ENCODE data around the gene SND1.

The SND1 gene

GRCh38 chr7:127821146-127821545 lies 169.2 kb downstream of the SND1 start:
- TF ChIP-seq REST (IDR thresholded peaks at IDR 0.05; ENCODE audit: insufficient replicate concordance, low read depth) (no peak), GABPA (IDR thresholded peaks at IDR 0.05; ENCODE audit: low read depth) (no peak), POLR2AphosphoS5 (IDR thresholded peaks at IDR 0.05; ENCODE audit: low read depth) (no peak), SPI1 (IDR thresholded peaks at IDR 0.05; ENCODE audit: borderline replicate concordance, low read depth) (no peak), CTCF (IDR thresholded peaks at IDR 0.05; ENCODE audit: insufficient read depth, low read length) (no peak)
- Histone ChIP-seq H3K4me3 (replicated peaks; ENCODE audit: insufficient read depth, low read length) (no peak overlapping the region), H3K27ac (replicated peaks) (no peak overlapping the region), H3K27me3 (ENCODE audit: insufficient read depth, poor library complexity, severe bottlenecking) (no peaks in the 10 kb centered on the region)
- DNase-seq (ENCODE audit: low read depth in 1 of 2, low spot score in 1 of 2), result no peak

GRCh38 chr7:127822822-127823508 lies 171.0 kb downstream of the SND1 start:
- DNase-seq (ENCODE audit: low read depth in 1 of 2, low spot score in 1 of 2), result peak in 1 of 2 experiments; percentile 33
- no peak for TF ChIP-seq SPI1 (IDR thresholded peaks at IDR 0.05; ENCODE audit: borderline replicate concordance, low read depth)
- no peak for TF ChIP-seq REST (IDR thresholded peaks at IDR 0.05; ENCODE audit: insufficient replicate concordance, low read depth)
- TF ChIP-seq POLR2AphosphoS5 (IDR thresholded peaks at IDR 0.05; ENCODE audit: low read depth), result no peak
- TF ChIP-seq GABPA (IDR thresholded peaks at IDR 0.05; ENCODE audit: low read depth), result no peak
- TF ChIP-seq CTCF (IDR thresholded peaks at IDR 0.05; ENCODE audit: insufficient read depth, low read length), result no peak
- H3K27me3 ChIP-seq (ENCODE audit: insufficient read depth, poor library complexity, severe bottlenecking), result no peaks in the 10 kb centered on the region
- no peak overlapping the region for H3K27ac ChIP-seq (replicated peaks)
- no peak overlapping the region for H3K4me3 ChIP-seq (replicated peaks; ENCODE audit: insufficient read depth, low read length)

- no peak overlapping the region for H3K27ac ChIP-seq (replicated peaks)
- no peak for TF ChIP-seq SPI1 (IDR thresholded peaks at IDR 0.05; ENCODE audit: borderline replicate concordance, low read depth)
- TF ChIP-seq CTCF (IDR thresholded peaks at IDR 0.05; ENCODE audit: insufficient read depth, low read length), result no peak
- no peak for TF ChIP-seq POLR2AphosphoS5 (IDR thresholded peaks at IDR 0.05; ENCODE audit: low read depth)
- TF ChIP-seq REST (IDR thresholded peaks at IDR 0.05; ENCODE audit: insufficient replicate concordance, low read depth), result no peak
- TF ChIP-seq GABPA (IDR thresholded peaks at IDR 0.05; ENCODE audit: low read depth), result no peak
- H3K27me3 ChIP-seq (ENCODE audit: insufficient read depth, poor library complexity, severe bottlenecking), result no peaks in the 10 kb centered on the region
- no peak overlapping the region for H3K4me3 ChIP-seq (replicated peaks; ENCODE audit: insufficient read depth, low read length)
- DNase-seq (ENCODE audit: low read depth in 1 of 2, low spot score in 1 of 2), result no peak
Observed at GRCh38 chr7:127824682-127825081, 172.7 kb downstream of the SND1 start.

Data from HL-60 (cell line).